Nephron progenitor cell (in vitro differentiated cells): ENCODE measurements around the gene AAMDC.
A peak's percentile ranks its signal among the peaks of the same experiment; 100 is the strongest.

ENCODE experiments used
- DNase-seq: peaks from one replicate; pipeline ENCODE4 v3.0.0; 2021
- H3K27ac Mint-ChIP-seq: 2 replicates; pipeline ENCODE4 v1.8.0; 2021; ENCODE audit warnings: mild to moderate bottlenecking, moderate library complexity, mixed read lengths
- H3K27me3 Mint-ChIP-seq: 2 replicates; pipeline ENCODE4 v1.8.0; 2021; ENCODE audit warnings: mild to moderate bottlenecking, low read depth, mixed read lengths; ENCODE audit not compliant: poor library complexity
- H3K36me3 Mint-ChIP-seq: 2 replicates; pipeline ENCODE4 v1.8.0; 2021; ENCODE audit warnings: low read depth, mixed read lengths
- H3K4me1 Mint-ChIP-seq: 2 replicates; pipeline ENCODE4 v1.8.0; 2021; ENCODE audit warnings: mixed read lengths
- H3K4me3 Mint-ChIP-seq: 2 replicates; pipeline ENCODE4 v1.8.0; 2021; ENCODE audit warnings: mild to moderate bottlenecking, moderate library complexity, mixed read lengths
- H3K9me3 Mint-ChIP-seq: 2 replicates; pipeline ENCODE4 v1.8.0; 2021; ENCODE audit warnings: mild to moderate bottlenecking, moderate library complexity, mixed read lengths
- TF ChIP-seq, protein P1 (sequence below): fragments of 200-600 bp; sonication (generic); IDR thresholded peaks from 2 replicates; pipeline ENCODE4 v1.5.0; 2021; ENCODE audit warnings: antibody characterized with exemption

The AAMDC gene

DNA sequence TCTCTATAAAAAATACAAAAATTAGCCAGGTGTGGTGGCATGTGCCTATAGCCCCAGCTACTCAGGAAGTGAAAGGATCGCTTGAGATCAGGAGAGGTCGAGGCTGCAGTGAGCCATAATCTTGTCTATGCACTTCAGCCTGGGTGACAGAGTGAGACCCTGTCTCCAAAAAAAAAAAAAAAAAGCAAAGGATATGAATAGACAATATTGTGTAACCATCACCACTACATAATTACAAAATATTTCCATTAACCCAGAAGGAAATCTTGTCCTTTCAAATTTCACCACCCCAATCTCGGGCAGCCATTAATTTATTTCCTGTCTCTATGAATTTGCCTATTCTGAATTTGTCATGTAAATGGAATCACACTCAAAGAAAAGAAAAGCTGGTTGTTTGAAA lies 21.6 kb upstream of the AAMDC start:
- DNase-seq, result no peak
- no peak overlapping the region for H3K4me3 Mint-ChIP-seq
- TF ChIP-seq, protein P1, sequence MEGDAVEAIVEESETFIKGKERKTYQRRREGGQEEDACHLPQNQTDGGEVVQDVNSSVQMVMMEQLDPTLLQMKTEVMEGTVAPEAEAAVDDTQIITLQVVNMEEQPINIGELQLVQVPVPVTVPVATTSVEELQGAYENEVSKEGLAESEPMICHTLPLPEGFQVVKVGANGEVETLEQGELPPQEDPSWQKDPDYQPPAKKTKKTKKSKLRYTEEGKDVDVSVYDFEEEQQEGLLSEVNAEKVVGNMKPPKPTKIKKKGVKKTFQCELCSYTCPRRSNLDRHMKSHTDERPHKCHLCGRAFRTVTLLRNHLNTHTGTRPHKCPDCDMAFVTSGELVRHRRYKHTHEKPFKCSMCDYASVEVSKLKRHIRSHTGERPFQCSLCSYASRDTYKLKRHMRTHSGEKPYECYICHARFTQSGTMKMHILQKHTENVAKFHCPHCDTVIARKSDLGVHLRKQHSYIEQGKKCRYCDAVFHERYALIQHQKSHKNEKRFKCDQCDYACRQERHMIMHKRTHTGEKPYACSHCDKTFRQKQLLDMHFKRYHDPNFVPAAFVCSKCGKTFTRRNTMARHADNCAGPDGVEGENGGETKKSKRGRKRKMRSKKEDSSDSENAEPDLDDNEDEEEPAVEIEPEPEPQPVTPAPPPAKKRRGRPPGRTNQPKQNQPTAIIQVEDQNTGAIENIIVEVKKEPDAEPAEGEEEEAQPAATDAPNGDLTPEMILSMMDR, result no peak
- no peak overlapping the region for H3K27ac Mint-ChIP-seq
- H3K36me3 Mint-ChIP-seq, result peaks cover 62% of the 10 kb centered on the region
- no peaks in the 10 kb centered on the region for H3K4me1 Mint-ChIP-seq
- H3K27me3 Mint-ChIP-seq, result no peaks in the 10 kb centered on the region
- peaks cover 46% of the 10 kb centered on the region for H3K9me3 Mint-ChIP-seq

DNA sequence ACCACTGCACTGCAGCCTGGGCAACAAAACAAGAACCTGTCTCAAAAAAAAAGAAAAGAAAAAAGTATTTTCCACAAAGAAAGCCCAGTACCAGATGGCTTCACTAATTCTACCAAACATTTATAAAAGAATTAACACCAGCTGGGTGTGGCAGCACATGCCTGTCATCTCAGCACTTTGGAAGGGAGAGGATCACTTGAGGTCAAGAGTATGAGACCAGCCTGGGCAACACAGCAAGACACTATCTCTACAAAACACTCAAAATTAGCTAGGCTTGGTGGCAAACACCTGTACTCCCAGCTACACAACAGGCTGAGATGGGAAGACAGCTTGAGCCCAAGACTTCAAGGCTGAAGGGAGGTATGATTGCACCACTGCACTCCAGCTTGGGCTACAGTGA lies 20.5 kb upstream of the AAMDC start:
- Mint-ChIP-seq H3K27me3 (no peaks in the 10 kb centered on the region), H3K4me1 (no peaks in the 10 kb centered on the region), H3K4me3 (no peak overlapping the region), H3K9me3 (peaks cover 35% of the 10 kb centered on the region), H3K27ac (no peak overlapping the region), H3K36me3 (peaks cover 55% of the 10 kb centered on the region)
- DNase-seq, result no peak
- TF ChIP-seq, protein P1, result no peak

DNA sequence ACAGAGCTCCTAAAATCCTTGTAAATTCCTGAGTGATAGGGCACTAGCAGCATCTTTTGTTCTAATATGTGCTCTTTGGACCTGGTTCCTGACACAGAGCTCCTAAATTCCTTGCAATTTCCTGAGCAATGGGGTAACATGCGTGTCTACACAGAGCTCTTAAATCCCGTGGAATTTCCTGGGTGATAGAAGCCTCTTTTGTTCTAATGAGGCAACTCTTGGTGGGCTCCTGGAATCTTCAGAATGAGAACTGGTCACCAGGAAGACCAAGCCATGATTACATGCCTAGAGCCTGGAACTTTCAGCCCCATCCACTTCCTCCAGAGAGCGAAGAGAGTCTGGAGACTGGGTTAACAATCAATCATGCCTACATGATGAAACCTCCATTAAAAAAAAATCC lies 19.5 kb upstream of the AAMDC start:
- H3K27ac Mint-ChIP-seq, result peak overlapping the region; percentile 62
- H3K36me3 Mint-ChIP-seq, result peaks cover 50% of the 10 kb centered on the region
- TF ChIP-seq, protein P1, result no peak
- H3K4me1 Mint-ChIP-seq, result no peaks in the 10 kb centered on the region
- peaks cover 25% of the 10 kb centered on the region for H3K9me3 Mint-ChIP-seq
- no peaks in the 10 kb centered on the region for H3K27me3 Mint-ChIP-seq
- H3K4me3 Mint-ChIP-seq, result no peak overlapping the region
- no peak for DNase-seq

DNA sequence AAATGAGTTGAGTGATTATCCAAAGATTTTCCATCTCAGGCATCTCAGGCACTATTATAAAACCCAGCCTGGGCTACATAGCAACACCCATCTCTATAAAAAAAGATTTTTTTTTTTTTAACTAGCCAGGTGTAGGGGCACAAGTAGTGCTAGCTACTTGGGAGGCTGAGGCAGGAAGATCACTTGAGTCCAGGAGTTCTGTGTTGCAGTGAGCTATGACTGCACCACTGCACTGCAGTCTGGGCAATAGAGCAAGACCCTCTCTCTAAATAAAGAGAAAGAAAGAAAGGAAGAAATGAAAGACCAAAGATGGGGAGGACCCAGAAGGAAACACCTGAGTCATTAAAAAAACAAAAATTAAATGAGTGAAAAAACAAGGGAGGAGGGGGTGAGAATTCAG lies 14.5 kb upstream of the AAMDC start:
- Mint-ChIP-seq H3K36me3 (peaks cover 48% of the 10 kb centered on the region), H3K27me3 (no peaks in the 10 kb centered on the region), H3K9me3 (no peaks in the 10 kb centered on the region), H3K4me3 (no peak overlapping the region), H3K4me1 (no peaks in the 10 kb centered on the region), H3K27ac (no peak overlapping the region)
- TF ChIP-seq, protein P1, result no peak
- DNase-seq, result no peak

DNA sequence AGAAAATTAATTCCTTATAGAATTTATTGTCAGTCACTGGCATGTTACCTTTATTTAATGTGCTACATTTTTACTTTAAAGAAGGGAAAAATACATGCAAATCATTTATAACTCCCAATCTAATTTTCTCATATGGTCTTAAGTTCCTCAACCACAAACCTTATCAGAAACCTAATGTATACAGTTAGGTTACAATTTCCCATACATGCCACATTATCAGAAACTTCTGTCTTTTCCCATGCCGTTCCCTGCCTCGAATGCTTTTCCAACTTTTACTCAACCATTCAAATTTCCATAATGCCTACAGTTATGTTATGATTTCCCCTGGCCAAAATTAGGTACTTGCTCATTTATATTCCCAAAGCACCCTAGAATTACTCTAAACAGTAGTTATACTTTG lies 14.0 kb upstream of the AAMDC start:
- no peaks in the 10 kb centered on the region for H3K27me3 Mint-ChIP-seq
- no peak overlapping the region for H3K4me3 Mint-ChIP-seq
- H3K9me3 Mint-ChIP-seq, result no peaks in the 10 kb centered on the region
- TF ChIP-seq, protein P1, result no peak
- H3K36me3 Mint-ChIP-seq, result peaks cover 49% of the 10 kb centered on the region
- H3K4me1 Mint-ChIP-seq, result no peaks in the 10 kb centered on the region
- DNase-seq, result no peak
- no peak overlapping the region for H3K27ac Mint-ChIP-seq

DNA sequence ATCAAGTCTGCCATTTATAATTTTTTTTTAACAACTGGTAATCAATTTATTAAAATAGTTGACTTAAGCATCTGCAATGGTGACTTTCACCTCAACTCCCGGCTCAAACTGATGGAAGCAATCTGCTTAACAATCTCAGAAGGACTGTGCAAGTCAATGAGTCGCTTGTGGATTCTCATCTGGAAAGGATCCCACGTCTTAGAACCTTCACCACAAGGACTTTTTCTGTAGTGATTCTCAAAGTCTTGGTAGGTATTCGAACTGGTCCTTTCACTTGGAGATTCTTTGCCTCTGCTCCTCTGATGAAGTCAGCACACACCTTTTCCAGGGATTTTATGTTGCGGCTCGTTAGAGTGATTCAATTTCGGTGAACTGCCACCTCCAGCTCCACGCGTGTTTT lies 7.7 kb upstream of the AAMDC start:
- no peak overlapping the region for H3K27ac Mint-ChIP-seq
- peaks cover 80% of the 10 kb centered on the region for H3K36me3 Mint-ChIP-seq
- peaks cover 3% of the 10 kb centered on the region for H3K27me3 Mint-ChIP-seq
- H3K4me1 Mint-ChIP-seq, result no peaks in the 10 kb centered on the region
- no peak overlapping the region for H3K4me3 Mint-ChIP-seq
- peaks cover 34% of the 10 kb centered on the region for H3K9me3 Mint-ChIP-seq
- TF ChIP-seq, protein P1, result no peak
- no peak for DNase-seq
